HG03439 (cell line): ENCODE measurements around the gene PHLDB2.
A peak's percentile ranks its signal among the peaks of the same experiment; 100 is the strongest.

Experiments
- ATAC-seq: cut with Tn5 transposase; IDR thresholded peaks from one replicate; pipeline ENCODE4 v1.9.1; 2021; ENCODE audit warnings: mild to moderate bottlenecking, moderate library complexity; ENCODE audit not compliant: unreplicated experiment

Gene PHLDB2

DNA sequence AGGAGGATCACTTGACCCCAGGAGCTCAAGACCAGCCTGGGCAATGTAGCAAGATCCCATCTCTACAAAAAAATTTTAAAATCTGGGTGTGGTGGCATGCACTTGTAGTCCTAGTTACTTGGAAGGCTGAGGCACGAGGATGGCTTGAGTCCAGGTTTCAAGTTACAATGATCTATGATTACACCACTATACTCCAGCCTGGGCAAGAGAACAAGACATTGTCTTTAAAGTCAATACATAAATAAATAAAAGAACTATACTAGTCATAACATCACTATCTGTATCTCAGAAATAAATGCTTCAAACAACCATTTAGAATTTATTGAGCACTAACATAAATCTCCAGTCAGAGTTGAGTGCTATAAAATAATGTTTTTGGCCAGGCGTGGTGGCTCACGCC, 8.5 kb upstream of the PHLDB2 start:
- ATAC-seq, result no peak

DNA sequence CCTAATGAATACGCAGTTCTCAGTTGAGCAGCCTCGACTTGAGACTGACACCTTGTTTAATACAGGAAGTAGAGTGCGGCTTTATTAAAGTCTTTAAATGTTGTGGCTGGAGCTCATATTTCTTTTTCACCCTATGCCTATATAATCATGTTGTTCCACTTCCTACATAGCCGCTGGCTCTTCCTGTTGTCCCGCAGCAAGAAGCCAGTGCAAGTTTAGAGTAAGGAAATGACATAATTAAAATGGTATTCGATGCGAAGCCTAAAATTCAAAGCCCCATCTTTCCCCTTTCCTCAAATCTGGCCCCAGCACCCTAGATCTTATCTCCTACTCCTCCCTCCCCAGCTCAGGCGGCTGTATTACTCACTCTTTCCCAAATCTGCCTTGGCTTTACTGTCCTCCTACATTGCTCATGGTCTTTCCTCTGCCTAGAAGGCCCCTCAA, 7.5 kb upstream of the PHLDB2 start:
- no peak for ATAC-seq

DNA sequence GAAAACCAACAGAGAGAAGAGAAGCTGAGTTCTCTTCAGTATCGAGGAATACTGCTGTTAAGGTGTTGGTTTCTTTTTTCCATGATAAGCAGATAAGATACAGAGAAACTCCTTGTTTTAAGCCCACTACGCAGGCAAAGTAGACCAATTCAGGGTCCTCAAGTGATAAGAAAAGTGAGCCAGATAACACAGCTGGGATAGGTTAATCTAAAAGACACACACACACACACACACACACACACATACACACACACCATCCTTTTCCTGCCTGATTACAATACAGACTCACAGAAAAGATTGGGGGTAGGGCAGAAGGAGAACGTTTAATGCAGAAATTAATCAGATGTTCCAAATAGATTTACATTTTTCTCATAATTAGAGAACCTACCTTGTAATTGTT, 6.5 kb upstream of the PHLDB2 start:
- ATAC-seq, result no peak

- no peak for ATAC-seq
Observed at GRCh38 chr3:111853068-111853467, 6.0 kb upstream of the PHLDB2 start.

DNA sequence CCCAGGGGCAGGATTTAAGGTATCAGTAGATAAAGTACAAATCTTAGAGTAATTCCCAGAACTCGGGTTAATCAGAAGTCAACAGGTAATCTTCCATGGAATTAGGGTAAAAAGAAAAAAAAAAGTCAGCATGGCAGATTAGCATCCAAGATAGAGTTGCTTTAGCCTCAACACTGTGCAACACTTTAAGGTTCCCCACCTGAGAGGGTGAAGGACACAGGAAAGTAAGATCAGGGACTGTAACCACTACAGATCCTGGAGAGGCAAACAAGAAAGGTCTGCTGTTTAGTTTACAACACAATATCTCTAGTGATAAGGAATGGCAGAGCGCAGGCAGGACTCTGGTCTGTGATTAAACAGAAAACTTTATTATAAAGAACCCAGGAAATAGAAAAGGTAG, 4.1 kb upstream of the PHLDB2 start:
- ATAC-seq, result no peak

DNA sequence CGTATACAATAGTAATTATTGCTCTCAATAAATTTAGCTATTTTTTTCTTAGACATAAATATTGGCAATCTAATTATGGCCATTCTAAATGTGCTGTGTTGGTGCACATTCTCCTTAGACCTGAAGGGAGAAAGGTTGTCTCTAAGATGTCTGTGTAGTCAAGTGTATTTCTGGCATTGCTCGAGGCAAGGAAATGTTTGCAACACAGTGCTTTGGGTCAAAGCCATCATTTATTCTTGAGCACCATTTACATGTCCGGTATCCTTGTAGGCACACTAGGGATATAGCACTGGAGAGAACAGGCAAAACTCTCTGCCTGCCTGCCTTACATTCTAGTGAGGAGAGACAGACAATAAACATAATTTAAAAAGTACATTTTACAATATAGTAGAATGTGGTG, 2.6 kb upstream of the PHLDB2 start:
- no peak for ATAC-seq

GRCh38 chr3:111857474-111857873, 1.6 kb upstream of the PHLDB2 start:
- no peak for ATAC-seq

GRCh38 chr3:111858642-111859041, 423 bp upstream of the PHLDB2 start:
- ATAC-seq, result no peak

- ATAC-seq, result peak; percentile 90
Observed at GRCh38 chr3:111859974-111860859, 1.2 kb downstream of the PHLDB2 start.

DNA sequence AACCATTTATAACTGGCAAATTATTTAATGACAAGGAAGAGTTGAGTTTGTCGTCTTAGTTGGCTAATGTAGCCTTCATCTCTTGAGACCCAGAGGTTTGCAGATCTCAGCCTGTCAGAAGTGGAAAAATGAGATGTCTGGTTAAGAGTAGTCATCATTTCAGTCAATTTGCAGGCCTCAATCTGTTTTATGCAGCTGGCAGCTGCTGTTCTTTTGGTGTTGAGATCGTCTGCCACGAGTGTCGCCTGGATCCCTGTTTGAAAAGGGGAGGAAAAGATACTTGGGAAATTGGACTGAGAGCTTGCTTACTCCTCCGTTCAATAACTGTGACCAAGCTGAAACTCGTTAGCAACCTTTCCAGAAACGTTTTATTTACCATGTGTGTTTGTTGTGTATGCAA, 2.3 kb downstream of the PHLDB2 start:
- ATAC-seq, result no peak

GRCh38 chr3:111862415-111862814, 3.4 kb downstream of the PHLDB2 start:
- ATAC-seq, result no peak

GRCh38 chr3:111862974-111863373, 3.9 kb downstream of the PHLDB2 start:
- ATAC-seq, result no peak

GRCh38 chr3:111863942-111864694, 5.1 kb downstream of the PHLDB2 start:
- ATAC-seq, result no peak

DNA sequence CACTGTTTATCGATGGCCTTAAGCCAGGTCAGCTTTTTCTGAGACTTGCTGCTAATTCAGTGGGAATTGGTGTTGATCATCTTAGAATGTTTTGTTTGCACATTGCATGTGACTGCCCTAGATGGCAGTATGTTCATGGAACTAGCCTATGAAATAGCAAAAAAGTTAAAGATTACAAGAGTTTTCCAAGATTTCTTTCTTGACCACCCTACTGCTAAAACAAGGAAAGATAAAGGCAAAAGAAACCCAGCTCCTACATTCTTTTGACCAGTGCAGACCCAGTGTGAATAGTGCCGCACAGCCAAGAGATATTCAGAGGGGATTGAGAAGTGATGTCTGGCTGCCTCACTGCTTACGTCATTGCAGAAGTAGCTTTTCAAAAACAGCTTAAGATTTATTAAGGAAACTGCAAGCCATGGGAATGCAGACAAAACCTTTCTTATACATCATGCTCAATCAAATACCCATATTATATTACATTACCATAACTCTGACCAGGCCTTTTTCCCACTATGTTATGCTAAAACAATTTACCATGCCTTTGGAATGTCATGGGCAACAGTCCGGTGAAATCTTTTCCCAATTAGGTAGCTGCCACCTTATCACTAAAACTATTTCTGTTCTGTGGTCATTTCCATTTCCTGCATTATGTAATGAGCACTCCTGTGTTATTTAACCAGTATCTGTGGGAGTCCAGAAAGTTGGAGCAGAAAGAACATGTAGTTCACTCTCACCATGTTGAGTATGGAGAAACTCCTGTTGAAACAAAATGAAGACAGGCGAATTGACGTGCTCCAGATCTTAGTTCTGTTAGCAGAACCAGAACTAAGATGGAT, 6.0 kb downstream of the PHLDB2 start:
- no peak for ATAC-seq

DNA sequence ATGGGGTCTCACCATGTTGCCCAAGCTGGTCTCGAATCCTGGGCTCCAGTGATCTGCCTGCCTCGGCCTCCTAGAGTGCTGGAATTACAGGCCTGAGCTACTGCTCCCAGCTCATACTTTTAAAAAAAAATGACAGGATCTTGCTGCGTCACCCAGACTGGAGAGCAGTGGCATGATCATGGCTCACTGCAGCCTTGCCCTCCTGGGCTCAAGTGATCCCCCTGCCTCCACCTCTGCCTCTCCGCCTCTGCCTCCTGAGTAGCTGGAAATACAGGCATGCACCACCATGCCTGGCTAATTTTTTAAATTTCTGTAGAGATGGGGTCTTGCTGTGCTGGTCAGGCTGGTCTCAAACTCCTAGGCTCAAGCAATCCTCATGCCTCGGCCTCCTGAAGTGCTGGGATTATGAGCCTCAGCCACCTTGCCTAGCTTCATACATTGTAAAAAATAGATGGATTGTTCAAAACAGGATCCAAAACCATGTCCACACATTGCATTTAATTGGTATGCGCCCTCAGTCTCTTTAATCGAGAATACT, 8.9 kb downstream of the PHLDB2 start:
- no peak for ATAC-seq

DNA sequence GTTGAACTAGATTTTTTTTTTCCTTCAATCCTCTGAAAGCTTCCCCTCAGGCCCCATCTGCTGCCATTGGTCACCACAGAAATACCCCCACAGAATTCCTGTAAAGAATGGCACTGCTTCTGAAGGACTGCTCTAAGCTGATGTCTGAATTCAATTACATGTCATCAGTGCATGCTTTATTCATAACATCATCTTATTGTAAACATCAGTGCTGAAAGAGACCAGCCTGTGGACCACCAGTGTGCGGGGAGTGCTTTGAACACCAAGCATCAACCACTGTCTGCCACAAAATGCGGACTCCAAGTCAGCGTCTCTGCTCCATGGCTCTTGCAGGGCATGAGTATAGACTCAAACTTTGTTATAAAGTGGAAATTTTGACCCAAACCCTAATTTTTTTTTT, 11.6 kb downstream of the PHLDB2 start:
- ATAC-seq, result no peak

- ATAC-seq, result no peak
Observed at GRCh38 chr3:111871809-111872623, 13.0 kb downstream of the PHLDB2 start.

GRCh38 chr3:111872979-111873378, 13.9 kb downstream of the PHLDB2 start:
- ATAC-seq, result no peak

DNA sequence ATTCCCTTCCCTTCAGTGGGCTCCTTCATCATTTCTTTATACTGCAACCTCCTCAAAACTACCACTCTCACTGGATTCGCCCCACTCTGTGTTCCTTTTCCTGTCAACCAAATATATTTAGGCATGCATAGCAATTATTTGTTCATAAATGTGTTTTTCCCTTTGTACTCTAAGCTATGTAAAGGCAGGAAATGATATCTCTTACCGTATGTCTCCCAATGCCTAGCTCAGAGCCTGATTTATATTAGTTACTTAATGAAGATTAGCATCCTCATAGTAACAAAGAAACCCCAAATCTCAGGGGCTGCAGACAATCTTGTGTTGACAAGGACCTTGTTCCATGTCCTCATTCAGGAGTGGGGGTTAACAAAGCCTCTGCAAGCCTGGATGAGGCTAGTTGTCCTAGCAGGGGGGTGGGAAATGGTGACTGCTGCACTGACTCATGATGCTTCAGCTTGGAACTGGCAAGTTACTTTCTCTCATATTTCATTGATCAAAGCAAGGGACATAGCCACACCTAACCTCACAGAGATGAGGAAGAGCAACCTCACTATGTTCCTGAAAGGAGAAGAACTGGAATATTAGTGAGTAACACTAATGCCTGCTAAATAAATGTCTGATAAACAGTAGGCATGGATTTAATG, 15.2 kb downstream of the PHLDB2 start:
- no peak for ATAC-seq

DNA sequence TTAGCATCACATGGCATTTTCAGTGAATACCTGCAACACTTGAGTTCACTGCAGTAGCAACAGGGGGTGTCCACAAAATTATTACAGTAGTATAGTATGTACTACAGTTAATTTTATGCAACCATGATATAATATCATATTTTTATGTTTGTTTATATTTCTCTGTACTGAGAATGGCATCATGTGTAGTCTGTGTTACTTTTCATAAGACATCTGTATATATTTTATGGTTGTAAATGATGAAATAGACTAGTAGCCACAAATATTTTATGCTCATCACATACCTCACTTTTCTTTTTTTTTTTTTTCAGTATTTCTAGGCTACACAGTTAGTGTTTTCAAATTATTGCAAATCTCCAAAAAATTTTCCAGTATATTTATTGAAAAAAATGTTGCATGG, 22.4 kb downstream of the PHLDB2 start:
- ATAC-seq, result no peak
